IPS-18a (cell line): ENCODE data around the gene EXTL1.

Experiments
- H3K27ac ChIP-seq: one replicate; pipeline ENCODE4 v1.5.1; 2013; ENCODE audit warnings: low read length
- H3K27me3 ChIP-seq: one replicate; pipeline ENCODE4 v1.6.1; 2013; ENCODE audit warnings: mild to moderate bottlenecking, low read length; ENCODE audit not compliant: control insufficient read depth, insufficient read depth
- H3K36me3 ChIP-seq: one replicate; pipeline ENCODE4 v1.6.1; 2013; ENCODE audit warnings: low read depth, low read length; ENCODE audit not compliant: control insufficient read depth
- H3K4me1 ChIP-seq: one replicate; pipeline ENCODE4 v1.6.1; 2013; ENCODE audit warnings: low read depth, low read length; ENCODE audit not compliant: control insufficient read depth
- H3K4me3 ChIP-seq: one replicate; pipeline ENCODE4 v1.5.1; 2013; ENCODE audit warnings: low read length
- H3K9ac ChIP-seq: one replicate; pipeline ENCODE4 v1.6.1; 2013; ENCODE audit warnings: mild to moderate bottlenecking, low read length, moderate library complexity
- H3K9me3 ChIP-seq: one replicate; pipeline ENCODE4 v1.6.1; 2013; ENCODE audit warnings: low read depth, low read length; ENCODE audit not compliant: control insufficient read depth

EXTL1 gene

GRCh38 chr1:26050248-26050640 lies 28.7 kb downstream of the EXTL1 start:
- Histone ChIP-seq H3K9ac (no peak overlapping the region), H3K27ac (no peak overlapping the region), H3K9me3 (no peaks in the 10 kb centered on the region), H3K4me3 (no peak overlapping the region), H3K27me3 (peaks cover 42% of the 10 kb centered on the region), H3K36me3 (no peaks in the 10 kb centered on the region), H3K4me1 (no peaks in the 10 kb centered on the region)

- H3K4me3 ChIP-seq, result no peak overlapping the region
- H3K27me3 ChIP-seq, result peaks cover 5% of the 10 kb centered on the region
- no peaks in the 10 kb centered on the region for H3K36me3 ChIP-seq
- no peak overlapping the region for H3K9ac ChIP-seq
- no peaks in the 10 kb centered on the region for H3K9me3 ChIP-seq
- H3K27ac ChIP-seq, result no peak overlapping the region
- H3K4me1 ChIP-seq, result no peaks in the 10 kb centered on the region
These were observed 32.4 kb downstream of the EXTL1 start for GRCh38 chr1:26053718-26054560.

- no peaks in the 10 kb centered on the region for H3K27me3 ChIP-seq
- no peaks in the 10 kb centered on the region for H3K4me1 ChIP-seq
- H3K9ac ChIP-seq, result no peak overlapping the region
- no peak overlapping the region for H3K4me3 ChIP-seq
- no peaks in the 10 kb centered on the region for H3K36me3 ChIP-seq
- no peak overlapping the region for H3K27ac ChIP-seq
- no peaks in the 10 kb centered on the region for H3K9me3 ChIP-seq
These were observed 33.5 kb downstream of the EXTL1 start for GRCh38 chr1:26055041-26055440.

GRCh38 chr1:26057189-26057588 lies 35.6 kb downstream of the EXTL1 start:
- Histone ChIP-seq H3K27ac (no peak overlapping the region), H3K36me3 (no peaks in the 10 kb centered on the region), H3K27me3 (no peaks in the 10 kb centered on the region), H3K9ac (no peak overlapping the region), H3K4me3 (no peak overlapping the region), H3K4me1 (no peaks in the 10 kb centered on the region), H3K9me3 (no peaks in the 10 kb centered on the region)

- Histone ChIP-seq H3K36me3 (no peaks in the 10 kb centered on the region), H3K27me3 (no peaks in the 10 kb centered on the region), H3K4me3 (no peak overlapping the region), H3K4me1 (no peaks in the 10 kb centered on the region), H3K27ac (no peak overlapping the region), H3K9me3 (no peaks in the 10 kb centered on the region), H3K9ac (no peak overlapping the region)
These were observed 36.5 kb downstream of the EXTL1 start for GRCh38 chr1:26058052-26058595.

GRCh38 chr1:26059906-26060305 lies 38.3 kb downstream of the EXTL1 start:
- no peak overlapping the region for H3K9ac ChIP-seq
- H3K27me3 ChIP-seq, result no peaks in the 10 kb centered on the region
- no peaks in the 10 kb centered on the region for H3K9me3 ChIP-seq
- no peaks in the 10 kb centered on the region for H3K4me1 ChIP-seq
- H3K36me3 ChIP-seq, result no peaks in the 10 kb centered on the region
- no peak overlapping the region for H3K4me3 ChIP-seq
- H3K27ac ChIP-seq, result no peak overlapping the region

- Histone ChIP-seq H3K4me1 (no peaks in the 10 kb centered on the region), H3K9me3 (no peaks in the 10 kb centered on the region), H3K9ac (no peak overlapping the region), H3K4me3 (no peak overlapping the region), H3K36me3 (no peaks in the 10 kb centered on the region), H3K27me3 (no peaks in the 10 kb centered on the region), H3K27ac (no peak overlapping the region)
These were observed 39.4 kb downstream of the EXTL1 start for GRCh38 chr1:26060832-26061574.

GRCh38 chr1:26064553-26064952 lies 43.0 kb downstream of the EXTL1 start:
- Histone ChIP-seq H3K4me3 (no peak overlapping the region), H3K9ac (no peak overlapping the region), H3K27me3 (no peaks in the 10 kb centered on the region), H3K4me1 (no peaks in the 10 kb centered on the region), H3K27ac (no peak overlapping the region), H3K36me3 (no peaks in the 10 kb centered on the region), H3K9me3 (no peaks in the 10 kb centered on the region)

GRCh38 chr1:26066160-26066559 lies 44.6 kb downstream of the EXTL1 start:
- Histone ChIP-seq H3K9ac (no peak overlapping the region), H3K4me1 (no peaks in the 10 kb centered on the region), H3K27ac (no peak overlapping the region), H3K27me3 (no peaks in the 10 kb centered on the region), H3K36me3 (no peaks in the 10 kb centered on the region), H3K9me3 (no peaks in the 10 kb centered on the region), H3K4me3 (no peak overlapping the region)

GRCh38 chr1:26066857-26067256 lies 45.3 kb downstream of the EXTL1 start:
- Histone ChIP-seq H3K9me3 (no peaks in the 10 kb centered on the region), H3K27me3 (no peaks in the 10 kb centered on the region), H3K36me3 (no peaks in the 10 kb centered on the region), H3K27ac (no peak overlapping the region), H3K4me1 (no peaks in the 10 kb centered on the region), H3K9ac (no peak overlapping the region), H3K4me3 (no peak overlapping the region)

- Histone ChIP-seq H3K36me3 (no peaks in the 10 kb centered on the region), H3K9ac (no peak within 1 kb of the TSS), H3K4me1 (no peaks in the 10 kb centered on the region), H3K4me3 (no peak within 1 kb of the TSS), H3K27ac (no peak within 1 kb of the TSS), H3K9me3 (no peaks in the 10 kb centered on the region), H3K27me3 (no peaks in the 10 kb centered on the region)
These were observed 45.9 kb downstream of the EXTL1 start, which contains the start of gene TRIM63 for GRCh38 chr1:26067432-26067911. TSS of gene TRIM63 (minus strand) at chr1:26067630. CDS start at chr1:26067494, 136 bp downstream.
